Measurements from ENCODE around the gene SETD6.

DNA sequence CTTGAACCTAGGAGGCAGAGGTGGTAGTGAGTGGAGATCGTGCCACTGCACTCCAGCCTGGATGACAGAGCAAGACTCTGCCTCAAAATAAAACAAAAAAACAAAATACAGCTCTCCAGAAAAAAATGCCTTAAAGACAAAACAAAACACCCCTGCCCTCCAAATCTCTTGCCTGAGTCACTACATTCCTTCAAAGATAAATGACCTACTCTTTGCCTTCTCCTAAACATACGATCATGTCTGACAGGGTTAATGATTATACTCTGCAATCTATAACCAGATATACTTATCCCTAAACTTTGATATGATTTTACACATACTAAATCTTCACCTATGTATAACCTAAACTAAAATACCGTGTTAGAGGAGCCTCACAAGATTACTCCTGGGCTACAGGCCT is 1.4 kb upstream of the SETD6 start:
- TF ChIP-seq CTCF (IDR thresholded peaks at IDR 0.05) (no peak), REST (IDR thresholded peaks at IDR 0.05; ENCODE audit: low read depth, low read length) (no peak)
